Measurements from ENCODE around the gene LRRC27.

GRCh38 chr10:132394936-132395703 is 63.1 kb downstream of the LRRC27 start:
- TF ChIP-seq MYC (IDR thresholded peaks at IDR 0.05; ENCODE audit: borderline replicate concordance, low read length) (no peak), POLR2A (IDR thresholded peaks at IDR 0.05; ENCODE audit: low read length) (no peak), BCL3 (IDR thresholded peaks at IDR 0.05) (no peak), EP300 (IDR thresholded peaks at IDR 0.05) (no peak), SMC3 (IDR thresholded peaks at IDR 0.05) (no peak), CTCF (IDR thresholded peaks at IDR 0.05) (no peak), ESRRA (IDR thresholded peaks at IDR 0.05; ENCODE audit: borderline replicate concordance, low read length) (no peak), FOSL2 (IDR thresholded peaks at IDR 0.05) (no peak), FOSL2 (CRISPR knock-in tag; IDR thresholded peaks at IDR 0.05) (no peak), RAD21 (conservative IDR thresholded peaks at IDR 0.05 in 1 of 2, IDR thresholded peaks at IDR 0.05 in 1 of 2) (no peak), NR3C1 (IDR thresholded peaks at IDR 0.05) (no peak), RCOR1 (IDR thresholded peaks at IDR 0.05; ENCODE audit: low read depth, low read length) (no peak), MAFK (IDR thresholded peaks at IDR 0.05; ENCODE audit: partially characterized antibody) (no peak), E2F6 (IDR thresholded peaks at IDR 0.05; ENCODE audit: borderline replicate concordance, low read depth) (no peak), JUNB (IDR thresholded peaks at IDR 0.05) (no peak)
